RPMI8226 (cell line): ENCODE results near the gene MALRD1.

ENCODE experiments used
- DNase-seq: peaks from one replicate; pipeline ENCODE4 v3.0.0-alpha.2; 2015

Gene MALRD1

DNA sequence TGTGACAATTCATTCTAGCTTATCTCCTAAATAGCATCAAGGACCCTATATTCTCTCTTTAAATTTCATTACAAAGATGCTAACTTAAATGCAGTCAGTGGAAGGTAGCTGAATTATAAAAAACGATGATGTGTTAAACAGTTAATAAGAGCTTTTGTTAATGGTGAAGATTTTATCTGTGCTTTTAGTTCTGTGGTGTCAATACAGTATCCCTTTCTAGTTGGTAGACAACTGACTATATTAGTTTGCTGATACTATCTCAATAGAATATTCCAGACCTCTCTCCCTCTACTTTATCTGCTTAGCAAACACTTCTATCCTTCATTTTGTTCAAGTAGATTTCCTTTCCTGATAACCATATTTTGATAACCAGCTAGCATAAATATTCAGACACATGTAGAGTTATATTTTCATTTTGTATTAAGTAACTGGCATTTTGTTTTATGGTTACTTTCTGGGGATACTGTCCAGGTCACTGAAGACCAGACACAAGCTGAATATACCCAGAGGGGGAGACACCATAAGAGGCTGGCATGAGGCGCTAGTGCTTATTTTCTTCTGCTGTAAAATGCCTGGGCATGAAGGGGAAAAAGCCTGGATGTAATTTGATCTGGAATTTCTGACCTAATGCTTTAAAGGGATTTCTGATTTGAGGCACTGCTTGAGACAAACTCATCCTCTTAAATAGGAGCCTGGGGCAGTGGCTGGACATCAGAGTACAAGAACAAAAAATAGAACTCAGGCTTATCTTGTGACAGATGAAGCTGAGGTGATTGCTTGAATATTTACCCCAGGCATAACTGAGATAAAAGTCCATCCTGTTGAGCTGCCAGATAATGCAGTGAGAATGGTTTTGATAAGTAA is 197.5 kb downstream of the MALRD1 start:
- no peak for DNase-seq

- no peak for DNase-seq
Observed at GRCh38 chr10:19247843-19248242, 199.2 kb downstream of the MALRD1 start.

DNA sequence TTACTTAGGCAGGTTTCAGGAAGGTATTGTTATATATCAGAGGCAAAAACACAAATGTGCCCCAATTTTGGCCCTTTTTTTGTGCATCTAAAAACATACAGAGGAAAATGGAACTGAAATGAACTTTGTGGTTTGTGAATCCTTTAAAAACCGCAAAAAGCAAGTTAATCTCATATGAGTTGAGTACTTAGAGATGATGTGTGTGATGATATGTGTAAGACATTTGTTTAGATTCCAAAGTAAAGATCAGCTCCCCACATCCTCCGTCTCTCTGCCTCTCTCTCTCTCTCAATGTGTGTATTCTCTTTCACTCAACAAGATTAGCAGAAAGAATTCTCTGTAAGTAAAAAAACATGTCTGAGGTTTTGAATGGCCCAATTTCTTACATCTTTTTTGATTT is 201.9 kb downstream of the MALRD1 start:
- DNase-seq, result no peak

DNA sequence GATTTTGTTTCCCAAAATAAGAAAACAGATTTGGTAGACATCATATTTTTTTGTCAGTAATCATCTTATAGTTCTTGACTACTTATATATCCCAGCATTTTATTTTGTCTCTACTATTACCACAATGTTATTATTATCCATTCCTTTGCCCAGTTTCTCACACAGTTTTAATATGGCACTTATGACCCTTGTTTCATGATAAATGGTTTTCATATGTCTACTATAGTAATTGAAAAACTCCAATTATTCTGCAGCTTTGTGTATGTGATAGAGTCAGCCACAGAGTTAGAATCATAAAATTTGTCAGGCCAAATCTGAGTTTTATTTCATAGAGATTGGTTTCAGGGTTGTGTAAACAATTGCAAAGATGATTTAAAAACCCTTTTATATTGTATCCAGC is 203.9 kb downstream of the MALRD1 start:
- DNase-seq, result no peak

- no peak for DNase-seq
Observed at GRCh38 chr10:19256331-19256730, 207.7 kb downstream of the MALRD1 start.

DNA sequence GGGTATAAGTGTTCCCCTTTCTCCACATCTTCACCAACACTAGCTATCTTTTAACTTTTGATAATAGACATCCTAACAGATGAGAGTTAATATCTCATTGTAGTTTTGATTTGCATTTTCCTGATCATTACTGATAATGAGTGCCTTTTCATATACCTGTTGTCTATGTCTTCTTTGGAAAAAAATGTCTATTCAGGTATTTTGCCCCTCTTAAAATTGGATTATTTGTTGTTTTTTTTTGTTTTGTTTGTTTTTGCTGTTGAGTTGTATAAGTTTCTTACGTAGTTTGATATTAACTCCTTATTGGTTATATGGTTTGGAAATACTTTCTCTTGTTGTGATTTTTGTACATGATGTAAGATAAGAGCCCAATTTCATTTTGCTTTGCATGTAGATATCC is 214.7 kb downstream of the MALRD1 start:
- no peak for DNase-seq

- DNase-seq, result no peak
Observed at GRCh38 chr10:19283285-19283684, 234.7 kb downstream of the MALRD1 start.

DNA sequence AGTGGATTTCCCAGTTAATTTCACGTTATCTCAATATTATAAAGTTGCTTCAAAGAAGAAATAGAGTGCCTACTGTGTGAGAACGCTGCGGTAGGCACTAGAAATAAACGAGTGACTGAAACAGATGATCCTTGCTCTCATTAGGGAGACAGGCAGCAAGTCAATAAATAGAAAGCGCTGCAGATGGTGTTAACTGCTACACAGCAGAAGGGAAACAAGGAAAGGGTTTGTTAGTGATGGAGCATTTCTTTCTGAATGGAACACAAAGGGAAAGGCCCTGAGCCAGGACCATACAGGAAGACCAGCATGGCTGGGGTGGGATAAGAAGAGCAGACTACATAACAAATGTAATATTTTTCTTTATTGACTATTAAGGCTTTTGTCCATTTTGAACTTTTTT is 235.2 kb downstream of the MALRD1 start:
- no peak for DNase-seq

DNA sequence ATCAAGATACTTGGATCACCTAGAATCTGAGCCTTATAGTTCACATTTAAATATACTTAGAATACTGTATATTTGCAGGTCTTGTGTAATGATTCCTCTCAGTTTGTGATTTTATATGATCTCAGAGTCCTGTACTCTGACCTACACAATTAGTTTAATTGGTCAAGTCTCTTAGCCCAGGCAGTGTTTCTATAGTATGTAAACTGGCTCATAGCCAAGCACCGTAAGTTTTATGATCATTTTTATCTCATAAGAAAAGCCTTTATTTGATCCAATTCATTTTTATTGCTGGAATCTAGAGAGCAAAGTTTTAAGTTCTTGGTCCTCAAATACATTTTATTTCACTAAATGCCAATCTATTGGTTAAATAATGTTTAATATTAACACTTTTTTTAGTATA is 242.2 kb downstream of the MALRD1 start:
- DNase-seq, result no peak

DNA sequence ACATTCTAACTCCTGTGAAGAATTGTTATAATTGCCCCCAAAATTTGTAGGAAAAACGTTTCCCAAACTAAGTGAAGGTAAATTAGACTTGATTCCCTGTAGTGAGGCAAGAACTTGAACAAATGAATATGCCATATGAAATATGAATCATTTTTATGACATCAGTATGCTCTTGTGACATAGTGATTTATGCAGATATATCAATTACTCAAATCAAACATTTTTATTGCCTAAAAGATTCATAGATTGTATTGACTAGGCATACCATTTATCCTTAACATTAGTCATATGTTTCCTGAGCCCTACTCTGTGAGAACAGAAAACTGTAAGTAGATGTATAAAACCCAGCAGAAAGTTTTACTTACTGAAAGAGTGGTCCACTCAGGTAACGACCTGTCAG is 245.6 kb downstream of the MALRD1 start:
- DNase-seq, result no peak

DNA sequence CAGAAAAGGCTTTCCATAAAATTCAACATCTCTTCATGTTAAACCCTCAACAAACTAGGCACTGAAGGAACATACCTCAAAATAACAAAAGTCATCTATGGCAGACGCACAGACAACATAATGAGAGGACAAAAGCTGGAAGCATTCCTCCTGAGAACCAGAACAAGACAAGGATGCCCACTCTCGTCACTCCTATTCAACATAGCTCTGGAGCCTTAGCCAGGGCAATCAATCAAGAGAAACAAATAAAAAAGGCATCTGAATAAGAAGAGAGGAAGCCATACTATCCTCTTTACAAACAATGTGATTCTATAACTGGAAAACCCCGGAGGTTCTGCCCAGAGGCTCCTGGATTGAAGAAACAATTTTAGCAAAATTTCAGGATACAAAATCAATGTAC is 251.0 kb downstream of the MALRD1 start:
- no peak for DNase-seq

DNA sequence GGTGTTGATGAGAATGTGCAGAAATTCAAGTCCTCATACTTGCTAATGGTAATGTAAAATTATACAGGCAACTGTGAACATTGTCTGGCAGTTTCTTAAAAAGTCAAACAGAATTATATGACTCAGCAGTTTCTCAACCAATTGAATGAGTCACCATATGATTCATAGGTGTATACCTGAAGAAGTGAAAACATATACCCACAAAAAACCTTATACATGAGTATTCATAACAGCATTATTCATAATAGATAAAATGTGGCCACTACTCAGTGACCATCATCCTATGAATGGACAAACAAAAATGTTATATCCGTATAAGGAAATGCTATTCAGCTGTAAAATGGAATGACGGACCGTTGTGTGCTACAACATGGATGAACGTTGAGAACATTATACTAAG is 253.5 kb downstream of the MALRD1 start:
- no peak for DNase-seq

DNA sequence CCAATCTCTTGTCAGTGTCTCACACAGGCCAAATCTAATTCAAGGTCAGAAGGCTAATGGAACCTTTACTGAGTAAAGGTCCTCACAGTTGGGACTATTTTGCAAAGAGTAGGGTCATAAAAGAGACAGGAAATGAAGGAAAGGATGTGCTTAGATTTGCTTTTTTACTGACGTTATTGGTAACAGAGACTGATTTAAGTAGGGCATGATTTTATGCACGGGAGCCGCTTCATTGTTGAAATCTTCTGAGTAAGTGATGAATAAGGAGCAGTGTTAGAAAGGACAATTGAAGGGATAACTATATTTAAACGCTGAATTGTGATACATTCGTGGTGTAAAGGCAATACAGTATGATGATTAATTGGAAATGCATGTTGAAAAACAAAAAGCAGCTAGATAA is 261.5 kb downstream of the MALRD1 start:
- no peak for DNase-seq

GRCh38 chr10:19316204-19316870 is 267.7 kb downstream of the MALRD1 start:
- no peak for DNase-seq

DNA sequence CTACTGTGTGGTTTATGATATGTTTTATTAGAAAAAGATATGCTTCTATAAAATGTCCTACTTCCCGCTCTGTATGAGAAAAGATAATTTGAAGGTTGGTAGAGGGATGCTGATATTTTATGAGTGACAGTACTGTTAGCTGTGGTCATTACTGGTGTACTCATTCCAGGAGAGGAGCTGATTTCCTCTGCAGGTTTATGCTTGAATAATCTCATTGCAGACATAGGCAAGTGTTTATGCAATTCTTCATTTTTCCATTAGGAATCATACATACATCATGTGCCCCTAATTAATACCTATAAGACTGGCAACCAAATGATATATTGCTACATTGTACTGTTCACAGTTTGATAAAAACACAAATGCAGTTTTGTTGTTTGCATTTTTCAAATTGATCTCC is 269.4 kb downstream of the MALRD1 start:
- no peak for DNase-seq

GRCh38 chr10:19325581-19325980 is 277.0 kb downstream of the MALRD1 start:
- no peak for DNase-seq

GRCh38 chr10:19328582-19328981 is 280.0 kb downstream of the MALRD1 start:
- no peak for DNase-seq

- DNase-seq, result no peak
Observed at GRCh38 chr10:19329475-19329874, 280.9 kb downstream of the MALRD1 start.

- DNase-seq, result no peak
Observed at GRCh38 chr10:19332304-19332703, 283.7 kb downstream of the MALRD1 start.

DNA sequence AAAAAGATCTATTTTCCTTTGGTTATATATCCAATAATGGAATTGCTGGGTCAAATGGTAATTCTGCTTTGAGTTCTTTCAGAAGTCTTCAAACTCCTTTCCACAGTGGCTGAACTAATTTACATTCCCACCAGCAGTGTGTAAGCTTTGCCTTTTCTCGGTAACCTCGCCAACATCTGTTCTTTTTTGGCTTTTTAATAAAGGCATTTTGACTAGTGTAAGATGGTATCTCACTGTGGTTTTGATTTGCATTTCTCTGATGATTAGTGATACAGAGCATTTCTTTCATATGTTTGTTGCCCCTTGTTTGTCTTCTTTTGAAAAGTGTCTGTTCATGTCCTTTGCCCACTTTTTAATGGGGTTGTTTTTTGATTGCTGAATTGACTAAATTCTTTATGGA is 285.0 kb downstream of the MALRD1 start:
- DNase-seq, result no peak

DNA sequence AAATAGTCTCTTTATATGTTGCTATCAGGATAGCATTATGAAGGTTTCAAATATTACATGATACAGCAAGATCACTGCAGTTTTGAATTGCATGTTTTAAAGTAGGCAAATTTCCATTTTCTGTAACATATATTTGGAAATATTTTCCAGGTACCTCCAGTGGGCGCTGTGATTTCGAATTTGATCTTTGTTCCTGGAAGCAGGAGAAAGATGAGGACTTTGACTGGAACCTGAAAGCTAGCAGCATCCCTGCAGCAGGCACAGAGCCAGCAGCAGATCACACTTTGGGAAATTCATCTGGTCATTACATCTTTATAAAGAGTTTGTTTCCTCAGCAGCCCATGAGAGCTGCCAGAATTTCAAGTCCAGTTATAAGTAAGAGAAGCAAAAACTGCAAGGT is 299.0 kb downstream of the MALRD1 start:
- no peak for DNase-seq

DNA sequence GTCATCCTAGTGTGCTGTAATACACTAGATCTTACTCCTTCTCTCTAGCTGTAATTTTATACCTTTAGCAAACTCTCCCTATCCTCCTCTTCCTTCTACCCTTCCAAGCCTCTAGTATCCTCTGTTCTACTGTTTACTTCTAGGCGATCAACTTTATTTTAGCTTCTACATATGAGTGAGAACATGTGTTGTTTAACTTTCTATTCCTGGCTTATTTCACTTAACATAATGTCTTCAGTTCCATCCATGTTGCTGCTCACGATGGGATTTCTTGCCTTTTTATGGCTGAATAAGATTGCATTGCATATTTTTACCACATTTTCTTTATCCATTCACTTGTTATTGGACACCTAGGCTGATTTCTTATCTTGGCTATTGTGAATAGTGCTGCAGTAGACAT is 318.6 kb downstream of the MALRD1 start:
- no peak for DNase-seq

DNA sequence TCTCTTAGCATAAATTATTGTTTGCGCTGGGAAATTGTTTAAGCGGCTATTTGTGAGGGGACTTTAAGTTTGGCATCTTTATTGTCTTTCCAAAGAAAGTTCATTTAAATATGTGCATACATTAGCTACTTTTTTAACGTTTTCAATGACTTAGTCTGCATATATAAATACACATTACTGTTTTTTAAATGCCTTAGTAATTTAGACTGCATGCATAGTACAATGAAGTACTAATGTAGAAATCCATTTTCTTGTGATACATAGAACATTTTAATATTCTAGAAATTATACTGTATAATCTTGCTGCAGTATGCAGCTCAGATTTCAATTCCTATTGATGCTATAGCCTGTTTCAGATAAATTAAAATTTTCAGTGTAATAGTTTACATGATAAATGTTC is 325.4 kb downstream of the MALRD1 start:
- no peak for DNase-seq

GRCh38 chr10:19385846-19386450 is 337.3 kb downstream of the MALRD1 start:
- DNase-seq, result no peak
